ENCODE results near the gene ADK. TPM values are rescaled to one million over a fixed set of nuclear protein-coding genes. Genes with fewer than 3 reads are reported as not detected.

The ADK gene
- total and polyA plus RNA-seq, 2 of the 13 experiments (the other 11 are each of a cell fraction or from before 2014, with no cell fraction given) = 48.6 to 79.1 TPM

DNA sequence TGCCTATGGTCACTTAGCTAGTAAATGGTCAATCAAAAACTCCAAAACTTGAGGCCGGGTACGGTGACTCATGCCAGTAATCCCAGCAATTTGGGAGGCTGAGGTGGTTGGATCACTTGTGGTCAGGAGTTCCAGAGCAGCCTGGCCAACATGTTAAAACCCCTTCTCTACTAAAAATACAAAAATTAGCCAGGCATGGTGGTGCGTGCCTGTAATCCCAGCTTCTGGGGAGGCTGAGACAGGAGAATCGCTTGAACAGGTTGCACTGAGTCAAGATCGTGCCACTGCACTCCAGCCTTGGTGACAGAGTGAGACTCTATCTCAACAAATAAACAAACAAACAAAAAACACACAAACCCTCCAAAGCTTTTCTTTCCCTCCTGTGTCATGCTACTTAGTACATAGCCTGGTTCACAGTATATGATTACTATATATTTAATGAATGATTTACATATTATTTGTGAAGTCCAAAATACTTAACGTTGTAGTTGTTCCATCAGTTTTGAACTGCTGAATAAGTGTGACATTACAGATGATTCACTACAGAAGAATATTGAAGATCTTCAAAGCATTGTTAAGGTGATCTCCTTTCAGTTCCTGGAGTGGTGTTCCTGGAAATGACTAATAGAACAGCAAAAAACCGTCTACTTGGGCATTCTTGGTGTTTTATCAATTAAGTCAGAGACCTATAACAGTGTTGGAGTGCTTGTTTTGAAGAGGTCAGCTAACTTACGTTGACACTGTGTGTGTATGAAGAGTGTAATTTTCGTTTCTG is 72.9 kb downstream of the ADK start (continued):
- TF ChIP-seq ZMYM4 (CRISPR knock-in tag; IDR thresholded peaks at IDR 0.05) = no peak
- no peak for TF ChIP-seq ZNF33B (CRISPR knock-in tag; IDR thresholded peaks at IDR 0.05)

DNA sequence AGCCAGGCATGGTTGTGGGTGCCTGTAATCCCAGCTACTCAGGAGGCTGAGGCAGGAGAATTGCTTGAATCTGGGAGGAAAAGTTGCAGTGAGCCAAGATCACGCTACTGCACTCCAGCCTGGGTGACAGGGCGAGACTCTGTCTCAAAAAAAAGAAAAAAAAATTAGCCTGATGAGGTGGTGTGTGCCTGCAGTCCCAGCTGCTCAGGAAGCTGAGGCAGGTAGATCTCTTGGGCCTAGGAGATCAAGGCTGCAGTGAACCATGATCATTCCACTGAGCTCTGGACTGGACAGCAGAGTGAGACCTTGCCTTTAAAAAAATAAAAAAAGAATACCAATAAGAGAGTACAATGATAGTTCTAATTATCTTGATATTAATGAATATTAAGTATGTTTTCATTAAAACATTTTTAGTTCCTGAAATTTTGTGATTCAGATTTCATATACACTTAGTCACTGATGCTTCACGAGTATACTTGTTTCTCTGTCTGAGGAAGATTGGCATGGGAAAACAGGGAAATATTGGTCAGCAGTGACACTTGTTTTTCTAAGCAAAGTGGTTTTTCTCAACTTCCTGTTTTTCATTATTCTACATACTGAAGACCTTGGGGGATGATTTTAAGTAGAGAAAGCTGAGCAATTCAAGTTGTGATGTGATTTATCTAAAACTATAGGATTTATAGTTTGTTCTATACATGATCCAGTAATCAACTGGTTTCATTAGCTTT is 76.8 kb downstream of the ADK start:
- Histone ChIP-seq H4K20me1 (ENCODE audit: insufficient read depth, low read length) (no peaks in the 10 kb centered on the region), H3K79me2 (ENCODE audit: insufficient read depth, low read length) (peaks cover 2% of the 10 kb centered on the region), H3K4me1 (ENCODE audit: insufficient read depth, low read length) (peaks cover 9% of the 10 kb centered on the region; the same call in 1 of the 2 replicates), H3K36me3 (replicated peaks in 1 of 2; ENCODE audit: control insufficient read depth in 1 of 2, insufficient read depth in 2 of 2, low read length in 2 of 2) (no peaks in the 10 kb centered on the region), H3K27me3 (ENCODE audit: control insufficient read depth in 1 of 2, insufficient read depth in 2 of 2, low read length in 2 of 2) (no peaks in the 10 kb centered on the region), H3K9ac (ENCODE audit: insufficient read depth, low read depth, low read length) (no peak overlapping the region), H3K27ac (ENCODE audit: extremely low read length, insufficient read depth, low read length) (no peak overlapping the region), H3K4me2 (ENCODE audit: low read depth, low read length) (no peak overlapping the region), H3K4me3 (replicated peaks in 1 of 3; ENCODE audit: insufficient read depth in 1 of 3, low read depth in 2 of 3, low read length in 3 of 3) (no peak overlapping the region), H2AFZ (ENCODE audit: low read length) (no peak overlapping the region), H3K9me3 (ENCODE audit: low read length) (no peaks in the 10 kb centered on the region)
- peak; percentile 22; the same call in 1 of the 2 replicates for TF ChIP-seq ZNF121 (CRISPR knock-in tag; IDR thresholded peaks at IDR 0.05)
- TF ChIP-seq, protein P1, sequence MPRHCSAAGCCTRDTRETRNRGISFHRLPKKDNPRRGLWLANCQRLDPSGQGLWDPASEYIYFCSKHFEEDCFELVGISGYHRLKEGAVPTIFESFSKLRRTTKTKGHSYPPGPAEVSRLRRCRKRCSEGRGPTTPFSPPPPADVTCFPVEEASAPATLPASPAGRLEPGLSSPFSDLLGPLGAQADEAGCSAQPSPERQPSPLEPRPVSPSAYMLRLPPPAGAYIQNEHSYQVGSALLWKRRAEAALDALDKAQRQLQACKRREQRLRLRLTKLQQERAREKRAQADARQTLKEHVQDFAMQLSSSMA (CRISPR knock-in tag; IDR thresholded peaks at IDR 0.05) = no peak
- CTCF ChIA-PET (ENCODE audit: low intra/inter-chr PET ratio, low total read pairs) = no interaction called here
- ATAC-seq (peak; percentile 39; the same call in 1 of the 3 replicates), FAIRE-seq (no peak), DNase-seq (ENCODE audit: low spot score) (no peak)
- no TSS peak for BruUV-seq (replicated peaks)
- intact Hi-C loops (cut with micrococcal nuclease; ENCODE audit: unreplicated experiment) (no loop called here), in situ Hi-C loops (cut with HindIII; ENCODE audit: extremely low pct_ligation_motif_present, low pct_unique_long_range_greater_than_20kb) (no loop called here)
- POLR2A ChIA-PET = no interaction called here
- WGBS (ENCODE audit: low lambda C conversion rate) = 97% methylated on average over 3 of the region's 3 CpGs
